Measurements from ENCODE around the gene PSMB5. TPM values are rescaled to one million over a fixed set of nuclear protein-coding genes. Genes with fewer than 3 reads are reported as not detected.

The PSMB5 gene
- total and polyA plus RNA-seq, 9 donors, result 65.3 to 144 (median 79.9) TPM

GRCh38 chr14:22976620-22977433 lies 57.9 kb downstream of the PSMB5 start:
- WGBS, 3 donors, result 46 to 53% (median 50%) methylated on average over 6 of the region's 6 CpGs
- peak overlapping the region in 1 of 2 donors; percentile 28 for H3K27ac ChIP-seq
- no peaks in the 10 kb centered on the region for H3K36me3 ChIP-seq
- H3K27me3 ChIP-seq, result no peaks in the 10 kb centered on the region
- DNase-seq, result peak in 1 of 5 donors; percentile 12
- intact Hi-C loops (cut with DNase I), result no loop called here
- H3K4me3 ChIP-seq, result no peak overlapping the region
- TF ChIP-seq EP300 (IDR thresholded peaks at IDR 0.05) (no peak), CTCF (IDR thresholded peaks at IDR 0.05) (no peak), POLR2A (IDR thresholded peaks at IDR 0.05) (no peak)
- H3K4me1 ChIP-seq (ENCODE audit: insufficient read depth), result peaks cover 12% of the 10 kb centered on the region
- no peaks in the 10 kb centered on the region for H3K9me3 ChIP-seq

Other genes starting within 250 kb of the PSMB5 start
- 10 to 100 TPM in 1 of 7 donors, 1 to 10 TPM in 5, under 1 TPM in 1; 0.91 to 25.0 (median 5.1) TPM for gene SLC7A7, start 219.5 kb downstream of the PSMB5 start, total RNA-seq
- gene SLC7A7, start 219.5 kb downstream of the PSMB5 start, polyA plus RNA-seq, result 10 to 100 TPM in 1 of 2 donors, 1 to 10 TPM in 1; 3.2 to 23.2 TPM
- gene MRPL52, start 205.0 kb downstream of the PSMB5 start, total RNA-seq, result 10 to 100 TPM; 29.0 to 78.3 (median 54.1) TPM
- 10 to 100 TPM; 32.9 to 45.3 TPM for gene MRPL52, start 205.0 kb downstream of the PSMB5 start, polyA plus RNA-seq
- 100 to 1,000 TPM in 4 of 7 donors, 10 to 100 TPM in 3; 70.0 to 267 (median 174) TPM for gene MMP14, start 198.3 kb downstream of the PSMB5 start, total RNA-seq
- 100 to 1,000 TPM in 1 of 2 donors, 10 to 100 TPM in 1; 90.2 to 156 TPM for gene MMP14, start 198.3 kb downstream of the PSMB5 start, polyA plus RNA-seq
- 100 to 1,000 TPM in 4 of 7 donors, 10 to 100 TPM in 3; 56.9 to 122 (median 105) TPM for gene LRP10, start 163.2 kb downstream of the PSMB5 start, total RNA-seq
- 10 to 100 TPM; 32.4 to 71.6 TPM for gene LRP10, start 163.2 kb downstream of the PSMB5 start, polyA plus RNA-seq
- gene REM2, start 151.7 kb downstream of the PSMB5 start, total RNA-seq, result 1 to 10 TPM in 1 of 7 donors, under 1 TPM in 6; 0.12 to 1.1 (median 0.66) TPM
- under 1 TPM; 0.40 to 0.74 TPM for gene REM2, start 151.7 kb downstream of the PSMB5 start, polyA plus RNA-seq
- 100 to 1,000 TPM in 5 of 7 donors, 10 to 100 TPM in 2; 90.9 to 244 (median 129) TPM for gene RBM23, start 115.8 kb downstream of the PSMB5 start, total RNA-seq
- gene RBM23, start 115.8 kb downstream of the PSMB5 start, polyA plus RNA-seq, result 100 to 1,000 TPM in 1 of 2 donors, 10 to 100 TPM in 1; 57.0 to 104 TPM
- gene PRMT5, start 105.5 kb downstream of the PSMB5 start, total RNA-seq, result 10 to 100 TPM; 37.6 to 92.3 (median 65.4) TPM
- 100 to 1,000 TPM in 1 of 2 donors, 10 to 100 TPM in 1; 40.2 to 109 TPM for gene PRMT5, start 105.5 kb downstream of the PSMB5 start, polyA plus RNA-seq
- 100 to 1,000 TPM in 1 of 7 donors, 10 to 100 TPM in 6; 31.6 to 111 (median 41.6) TPM for gene HAUS4, start 77.8 kb downstream of the PSMB5 start, total RNA-seq
- gene HAUS4, start 77.8 kb downstream of the PSMB5 start, polyA plus RNA-seq, result 10 to 100 TPM; 55.6 to 58.4 TPM
- 10 to 100 TPM; 13.7 to 34.5 (median 19.1) TPM for gene AJUBA, start 52.3 kb downstream of the PSMB5 start, total RNA-seq
- 10 to 100 TPM; 11.2 to 21.1 TPM for gene AJUBA, start 52.3 kb downstream of the PSMB5 start, polyA plus RNA-seq
- gene C14orf93, start 24.8 kb downstream of the PSMB5 start, total RNA-seq, result 10 to 100 TPM in 4 of 7 donors, 1 to 10 TPM in 3; 7.2 to 11.8 (median 10.2) TPM
- gene C14orf93, start 24.8 kb downstream of the PSMB5 start, polyA plus RNA-seq, result 10 to 100 TPM; 12.1 to 12.7 TPM
- gene PSMB11, start 7.3 kb upstream of the PSMB5 start, total RNA-seq, result not detected
- gene PSMB11, start 7.3 kb upstream of the PSMB5 start, polyA plus RNA-seq, result not detected
- 1 to 10 TPM; 1.0 to 6.6 (median 2.3) TPM for gene CDH24, start 22.6 kb upstream of the PSMB5 start, total RNA-seq
- 1 to 10 TPM; 2.1 to 5.5 TPM for gene CDH24, start 22.6 kb upstream of the PSMB5 start, polyA plus RNA-seq
- gene ACIN1, start 60.2 kb upstream of the PSMB5 start, total RNA-seq, result 100 to 1,000 TPM in 5 of 7 donors, 10 to 100 TPM in 2; 83.3 to 162 (median 135) TPM
- gene ACIN1, start 60.2 kb upstream of the PSMB5 start, polyA plus RNA-seq, result 100 to 1,000 TPM in 1 of 2 donors, 10 to 100 TPM in 1; 95.4 to 165 TPM
- 10 to 100 TPM; 13.8 to 47.2 (median 41.5) TPM for gene C14orf119, start 60.6 kb upstream of the PSMB5 start, total RNA-seq
- 10 to 100 TPM; 31.4 to 55.6 TPM for gene C14orf119, start 60.6 kb upstream of the PSMB5 start, polyA plus RNA-seq
- not detected for gene CIROP, start 70.1 kb upstream of the PSMB5 start, total RNA-seq
- gene CIROP, start 70.1 kb upstream of the PSMB5 start, polyA plus RNA-seq, result not detected
- gene CEBPE, start 84.4 kb upstream of the PSMB5 start, total RNA-seq, result not detected
- gene CEBPE, start 84.4 kb upstream of the PSMB5 start, polyA plus RNA-seq, result under 1 TPM in 1 of 2 donors, not detected in 1; 0.04 TPM
- gene SLC7A8, start 148.8 kb upstream of the PSMB5 start, total RNA-seq, result 100 to 1,000 TPM in 3 of 7 donors, 10 to 100 TPM in 4; 51.1 to 161 (median 95.4) TPM
- gene SLC7A8, start 148.8 kb upstream of the PSMB5 start, polyA plus RNA-seq, result 100 to 1,000 TPM in 1 of 2 donors, 10 to 100 TPM in 1; 45.9 to 104 TPM
- not detected for gene RNF212B, start 203.0 kb upstream of the PSMB5 start, total RNA-seq
- not detected for gene RNF212B, start 203.0 kb upstream of the PSMB5 start, polyA plus RNA-seq